ENCODE results near the gene CSHL1. TPM values are rescaled to one million over a fixed set of nuclear protein-coding genes. Genes with fewer than 3 reads are reported as not detected.
A peak's percentile ranks its signal among the peaks of the same experiment; 100 is the strongest.

The CSHL1 gene
- total and polyA plus RNA-seq, 2 experiments from 2014 or later, result 0.44 TPM; not detected in 1

GRCh38 chr17:63950940-63951907 lies 40.2 kb upstream of the CSHL1 start:
- H3K4me1 Mint-ChIP-seq, result peaks cover 4% of the 10 kb centered on the region; the same call in 1 of the 3 replicates
- TF ChIP-seq CTCF (conservative IDR thresholded peaks at IDR 0.05; ENCODE audit: low read depth in 2 of 2) (peak; percentile 77 to 85), REST (IDR thresholded peaks at IDR 0.05; ENCODE audit: unreplicated experiment) (no peak)
- H3K27me3 ChIP-seq (ENCODE audit: insufficient read depth), result no peaks in the 10 kb centered on the region
- peaks cover 8% of the 10 kb centered on the region for H3K27me3 Mint-ChIP-seq (ENCODE audit: insufficient read depth, low read depth, poor library complexity)
- no peak overlapping the region for H3K27ac ChIP-seq (ENCODE audit: low read depth)
- H3K9me3 Mint-ChIP-seq, result no peaks in the 10 kb centered on the region
- H3F3A ChIP-seq (replicated peaks; ENCODE audit: low read depth), result no peaks in the 10 kb centered on the region
- no peaks in the 10 kb centered on the region for H3K4me1 ChIP-seq (ENCODE audit: insufficient read depth)
- no peaks in the 10 kb centered on the region for H3K79me2 ChIP-seq (replicated peaks; ENCODE audit: insufficient read depth)
- H3K4me2 ChIP-seq, result no peak overlapping the region
- H2AFZ ChIP-seq, result no peak overlapping the region
- ATAC-seq, result peak; percentile 72
- no peaks in the 10 kb centered on the region; the same call in 2 of the 3 replicates for H3K36me3 Mint-ChIP-seq (ENCODE audit: low read depth)
- peak; percentile 74 for DNase-seq (ENCODE audit: low spot score)
- no peak overlapping the region for H3K4me3 ChIP-seq
- H3K27ac Mint-ChIP-seq, result no peak overlapping the region
- H4K20me1 ChIP-seq (replicated peaks; ENCODE audit: insufficient read depth), result no peaks in the 10 kb centered on the region
- H3K4me3 Mint-ChIP-seq, result no peak overlapping the region
- H3K9me2 ChIP-seq (ENCODE audit: insufficient read depth), result no peaks in the 10 kb centered on the region
- H3K36me3 ChIP-seq (ENCODE audit: insufficient read depth), result no peaks in the 10 kb centered on the region

GRCh38 chr17:63949576-63950250 lies 38.7 kb upstream of the CSHL1 start:
- ATAC-seq (no peak), DNase-seq (ENCODE audit: low spot score) (no peak)
- Histone ChIP-seq H4K20me1 (replicated peaks; ENCODE audit: insufficient read depth) (no peaks in the 10 kb centered on the region), H3K4me1 (ENCODE audit: insufficient read depth) (no peaks in the 10 kb centered on the region), H3K9me2 (ENCODE audit: insufficient read depth) (no peaks in the 10 kb centered on the region), H3K4me3 (no peak overlapping the region), H3K4me2 (no peak overlapping the region), H3K79me2 (replicated peaks; ENCODE audit: insufficient read depth) (no peaks in the 10 kb centered on the region), H3F3A (replicated peaks; ENCODE audit: low read depth) (no peaks in the 10 kb centered on the region), H3K27me3 (ENCODE audit: insufficient read depth) (no peaks in the 10 kb centered on the region), H3K27ac (ENCODE audit: low read depth) (no peak overlapping the region), H2AFZ (no peak overlapping the region), H3K36me3 (ENCODE audit: insufficient read depth) (no peaks in the 10 kb centered on the region)
- peaks cover 4% of the 10 kb centered on the region; the same call in 1 of the 3 replicates for H3K4me1 Mint-ChIP-seq
- no peak overlapping the region for H3K4me3 Mint-ChIP-seq
- peaks cover 8% of the 10 kb centered on the region for H3K27me3 Mint-ChIP-seq (ENCODE audit: insufficient read depth, low read depth, poor library complexity)
- TF ChIP-seq CREB1 (CRISPR knock-in tag; IDR thresholded peaks at IDR 0.05; ENCODE audit: low read depth) (no peak), STAT1 (IDR thresholded peaks at IDR 0.05; ENCODE audit: unreplicated experiment) (no peak), ETS1 (IDR thresholded peaks at IDR 0.05) (no peak), EZH2 (IDR thresholded peaks at IDR 0.05; ENCODE audit: low read depth, unreplicated experiment) (no peak), POLR2AphosphoS5 (IDR thresholded peaks at IDR 0.05; ENCODE audit: low read depth) (no peak), ZNF114 (CRISPR knock-in tag; IDR thresholded peaks at IDR 0.05) (no peak), JUNB (IDR thresholded peaks at IDR 0.05; ENCODE audit: unreplicated experiment) (no peak), EZH2phosphoT487 (IDR thresholded peaks at IDR 0.05; ENCODE audit: unreplicated experiment) (no peak), NANOG (IDR thresholded peaks at IDR 0.05; ENCODE audit: borderline replicate concordance) (no peak), ZNF331 (CRISPR knock-in tag; IDR thresholded peaks at IDR 0.05; ENCODE audit: low read depth) (no peak)
- H3K27ac Mint-ChIP-seq, result no peak overlapping the region
- H3K9me3 Mint-ChIP-seq, result no peaks in the 10 kb centered on the region
- peaks cover 3% of the 10 kb centered on the region; the same call in 1 of the 3 replicates for H3K36me3 Mint-ChIP-seq (ENCODE audit: low read depth)
